Peyer's patch (tissue), 4 donors: ENCODE results near the gene RFX2. TPM values are rescaled to one million over a fixed set of nuclear protein-coding genes. Genes with fewer than 3 reads are reported as not detected.

ENCODE experiments used
- DNase-seq, 3 donors: peaks; one replicate each; pipeline ENCODE4 v3.0.0-alpha.2; 2017 to 2019
- H3K27ac ChIP-seq, 4 donors: fragments of 200-600 bp; sonication (generic); one replicate each; pipeline ENCODE4 v1.5.1; 2016 to 2019
- H3K27me3 ChIP-seq, 2 donors: fragments of 200-600 bp; sonication (generic); one replicate each; pipeline ENCODE4 v1.5.1; 2019
- H3K36me3 ChIP-seq, 3 donors: fragments of 200-600 bp; sonication (generic); one replicate each; pipeline ENCODE4 v1.5.1; 2016 to 2019
- H3K4me1 ChIP-seq, 4 donors: fragments of 200-600 bp; sonication (generic); one replicate each; pipeline ENCODE4 v1.5.1; 2016 to 2019
- H3K4me3 ChIP-seq, 4 donors: fragments of 200-600 bp; sonication (generic); 1 replicate in 3 of 4; 2 replicates in 1 of 4; pipeline ENCODE4 v1.5.1; 2016 to 2019; ENCODE audit warnings: mild to moderate bottlenecking in 1 of 4
- H3K9me3 ChIP-seq, 4 donors: fragments of 200-600 bp; sonication (generic); one replicate each; pipeline ENCODE4 v1.5.1; 2016 to 2019; ENCODE audit warnings: mild to moderate bottlenecking in 1 of 4
- CTCF ChIP-seq, 6 experiments: fragments of 450-650 bp in 4 of 6; fragments of 200-600 bp in 2 of 6; sonication (generic) in 1 of 6; IDR thresholded peaks; one replicate each; pipeline ENCODE4 v1.5.1; 2017 to 2019; ENCODE audit warnings: antibody characterized with exemption in 6 of 6, mild to moderate bottlenecking in 3 of 6, moderate library complexity in 1 of 6
- POLR2A ChIP-seq, 2 donors: fragments of 450-650 bp; IDR thresholded peaks; one replicate each; pipeline ENCODE4 v1.5.1; 2017; ENCODE audit warnings: antibody characterized with exemption in 2 of 2, mild to moderate bottlenecking in 2 of 2, moderate library complexity in 2 of 2
- total RNA-seq, 4 donors: library from RNA; depleted of rRNA; stranded (reverse); fragments of >200 nt; gene quantifications; one replicate each; pipeline ENCODE4 v1.1.0, GENCODE V29; 2016

The RFX2 gene
- total RNA-seq, 4 donors from 2014 or later = 2.6 to 33.9 (median 10.3) TPM

GRCh38 chr19:6048793-6049405 is 61.4 kb downstream of the RFX2 start:
- TF ChIP-seq CTCF (IDR thresholded peaks at IDR 0.05) (peak; percentile 70 to 91 (median 88)), POLR2A (IDR thresholded peaks at IDR 0.05) (no peak)
- Histone ChIP-seq H3K9me3 (no peaks in the 10 kb centered on the region), H3K27me3 (no peaks in the 10 kb centered on the region), H3K27ac (no peak overlapping the region), H3K4me3 (no peak overlapping the region), H3K4me1 (peaks cover 0 to 15% (median 0%) of the 10 kb centered on the region in 4 donors), H3K36me3 (peaks cover 0 to 5% (median 0%) of the 10 kb centered on the region in 3 donors)
- peak; percentile 66 to 91 (median 83) for DNase-seq

- Histone ChIP-seq H3K27ac (no peak overlapping the region), H3K9me3 (no peaks in the 10 kb centered on the region), H3K4me3 (no peak overlapping the region), H3K36me3 (peaks cover 0 to 10% (median 0%) of the 10 kb centered on the region in 3 donors), H3K27me3 (no peaks in the 10 kb centered on the region), H3K4me1 (peaks cover 0 to 15% (median 0%) of the 10 kb centered on the region in 4 donors)
- DNase-seq = peak in 1 of 3 donors; percentile 37
- no peak for TF ChIP-seq CTCF (IDR thresholded peaks at IDR 0.05)
- no peak for TF ChIP-seq POLR2A (IDR thresholded peaks at IDR 0.05)
Measured at GRCh38 chr19:6048348-6048747, 62.0 kb downstream of the RFX2 start.

- peak in 5 of 6 experiments; percentile 14 to 55 (median 39) for TF ChIP-seq CTCF (IDR thresholded peaks at IDR 0.05)
- TF ChIP-seq POLR2A (IDR thresholded peaks at IDR 0.05) = no peak
- Histone ChIP-seq H3K4me3 (no peak overlapping the region), H3K4me1 (peaks cover 0 to 15% (median 0%) of the 10 kb centered on the region in 4 donors), H3K27me3 (no peaks in the 10 kb centered on the region), H3K36me3 (peaks cover 0 to 16% (median 0%) of the 10 kb centered on the region in 3 donors), H3K9me3 (no peaks in the 10 kb centered on the region), H3K27ac (no peak overlapping the region)
- peak in 2 of 3 donors; percentile 40 to 42 for DNase-seq
Measured at GRCh38 chr19:6047741-6048251, 62.5 kb downstream of the RFX2 start.

- Histone ChIP-seq H3K27ac (no peak overlapping the region), H3K4me1 (peaks cover 0 to 15% (median 0%) of the 10 kb centered on the region in 4 donors), H3K36me3 (peaks cover 0 to 21% (median 0%) of the 10 kb centered on the region in 3 donors), H3K27me3 (no peaks in the 10 kb centered on the region), H3K4me3 (no peak overlapping the region), H3K9me3 (no peaks in the 10 kb centered on the region)
- TF ChIP-seq POLR2A (IDR thresholded peaks at IDR 0.05) = no peak
- TF ChIP-seq CTCF (IDR thresholded peaks at IDR 0.05) = no peak
- DNase-seq = peak in 1 of 3 donors; percentile 34
Measured at GRCh38 chr19:6047256-6047655, 63.0 kb downstream of the RFX2 start.

GRCh38 chr19:6045108-6045507 is 65.2 kb downstream of the RFX2 start:
- DNase-seq = peak in 1 of 3 donors; percentile 32
- H3K4me3 ChIP-seq = no peak overlapping the region
- no peak overlapping the region for H3K27ac ChIP-seq
- TF ChIP-seq POLR2A (IDR thresholded peaks at IDR 0.05) (no peak), CTCF (IDR thresholded peaks at IDR 0.05) (no peak)
- H3K9me3 ChIP-seq = no peaks in the 10 kb centered on the region
- peaks cover 0 to 31% (median 0%) of the 10 kb centered on the region in 3 donors for H3K36me3 ChIP-seq
- no peaks in the 10 kb centered on the region for H3K27me3 ChIP-seq
- H3K4me1 ChIP-seq = peaks cover 0 to 15% (median 0%) of the 10 kb centered on the region in 4 donors
